Measurements from ENCODE around the gene COL10A1. TPM values are rescaled to one million over a fixed set of nuclear protein-coding genes. Genes with fewer than 3 reads are reported as not detected.

COL10A1 gene
- total RNA-seq, 1 experiment from 2014 or later, result not detected

- Mint-ChIP-seq H3K36me3 (ENCODE audit: insufficient read depth, unreplicated experiment) (no peaks in the 10 kb centered on the region), H3K4me1 (ENCODE audit: low read depth, unreplicated experiment) (peaks cover 16% of the 10 kb centered on the region), H3K27ac (ENCODE audit: unreplicated experiment) (no peak overlapping the region), H3K4me3 (ENCODE audit: unreplicated experiment) (no peak overlapping the region), H3K27me3 (ENCODE audit: insufficient read depth, unreplicated experiment) (no peaks in the 10 kb centered on the region), H3K9me3 (ENCODE audit: unreplicated experiment) (no peaks in the 10 kb centered on the region)
- H3K4me1 ChIP-seq, result no peaks in the 10 kb centered on the region
- no peaks in the 10 kb centered on the region for H3K9me3 ChIP-seq
- DNase-seq, result no peak
- CTCF ChIA-PET, result no interaction called here
- TF ChIP-seq, protein P1, sequence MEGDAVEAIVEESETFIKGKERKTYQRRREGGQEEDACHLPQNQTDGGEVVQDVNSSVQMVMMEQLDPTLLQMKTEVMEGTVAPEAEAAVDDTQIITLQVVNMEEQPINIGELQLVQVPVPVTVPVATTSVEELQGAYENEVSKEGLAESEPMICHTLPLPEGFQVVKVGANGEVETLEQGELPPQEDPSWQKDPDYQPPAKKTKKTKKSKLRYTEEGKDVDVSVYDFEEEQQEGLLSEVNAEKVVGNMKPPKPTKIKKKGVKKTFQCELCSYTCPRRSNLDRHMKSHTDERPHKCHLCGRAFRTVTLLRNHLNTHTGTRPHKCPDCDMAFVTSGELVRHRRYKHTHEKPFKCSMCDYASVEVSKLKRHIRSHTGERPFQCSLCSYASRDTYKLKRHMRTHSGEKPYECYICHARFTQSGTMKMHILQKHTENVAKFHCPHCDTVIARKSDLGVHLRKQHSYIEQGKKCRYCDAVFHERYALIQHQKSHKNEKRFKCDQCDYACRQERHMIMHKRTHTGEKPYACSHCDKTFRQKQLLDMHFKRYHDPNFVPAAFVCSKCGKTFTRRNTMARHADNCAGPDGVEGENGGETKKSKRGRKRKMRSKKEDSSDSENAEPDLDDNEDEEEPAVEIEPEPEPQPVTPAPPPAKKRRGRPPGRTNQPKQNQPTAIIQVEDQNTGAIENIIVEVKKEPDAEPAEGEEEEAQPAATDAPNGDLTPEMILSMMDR (IDR thresholded peaks at IDR 0.05; ENCODE audit: insufficient read depth in 1 of 2, low read depth in 1 of 2, low read length in 1 of 2, severe bottlenecking in 1 of 2, unreplicated experiment in 1 of 2), result no peak
- BruUV-seq (replicated peaks), result no TSS peak
- H3K36me3 ChIP-seq (ENCODE audit: control insufficient read depth, insufficient read depth, low read length), result no peaks in the 10 kb centered on the region
- H3K4me3 ChIP-seq (ENCODE audit: low read depth, low read length), result no peak overlapping the region
- intact Hi-C loops (cut with micrococcal nuclease; ENCODE audit: unreplicated experiment), result no loop called here
- POLR2A ChIA-PET, result no interaction called here
- no peaks in the 10 kb centered on the region for H3K27me3 ChIP-seq (replicated peaks; ENCODE audit: control insufficient read depth, insufficient read depth, low read length)
Observed at GRCh38 chr6:116078522-116078921, 47.4 kb downstream of the COL10A1 start.

- POLR2A ChIA-PET, result interaction anchor here (1.1 kb wide), 1 partner anchor 14 kb away, joined by 4 read pairs; the partner anchor contains the start of gene FRK
- peaks cover 7% of the 10 kb centered on the region for H3K4me1 Mint-ChIP-seq (ENCODE audit: low read depth, unreplicated experiment)
- intact Hi-C loops (cut with micrococcal nuclease; ENCODE audit: unreplicated experiment), result no loop called here
- no TSS peak for BruUV-seq (replicated peaks)
- no peak overlapping the region for H3K27ac Mint-ChIP-seq (ENCODE audit: unreplicated experiment)
- CTCF ChIA-PET, result no interaction called here
- no peak for DNase-seq
- Histone ChIP-seq H3K4me3 (ENCODE audit: low read depth, low read length) (no peak overlapping the region), H3K4me1 (peaks cover 17% of the 10 kb centered on the region), H3K36me3 (ENCODE audit: control insufficient read depth, insufficient read depth, low read length) (no peaks in the 10 kb centered on the region), H3K9me3 (no peaks in the 10 kb centered on the region), H3K27me3 (replicated peaks; ENCODE audit: control insufficient read depth, insufficient read depth, low read length) (no peaks in the 10 kb centered on the region)
- H3K36me3 Mint-ChIP-seq (ENCODE audit: insufficient read depth, unreplicated experiment), result peaks cover 6% of the 10 kb centered on the region
- TF ChIP-seq, protein P1 (IDR thresholded peaks at IDR 0.05; ENCODE audit: insufficient read depth in 1 of 2, low read depth in 1 of 2, low read length in 1 of 2, severe bottlenecking in 1 of 2, unreplicated experiment in 1 of 2), result no peak
- H3K9me3 Mint-ChIP-seq (ENCODE audit: unreplicated experiment), result no peaks in the 10 kb centered on the region
- H3K27me3 Mint-ChIP-seq (ENCODE audit: insufficient read depth, unreplicated experiment), result no peaks in the 10 kb centered on the region
- H3K4me3 Mint-ChIP-seq (ENCODE audit: unreplicated experiment), result no peak overlapping the region
Observed at GRCh38 chr6:116074732-116075390, 51.1 kb downstream of the COL10A1 start.

GRCh38 chr6:116073765-116074440, 52.0 kb downstream of the COL10A1 start:
- H3K27ac Mint-ChIP-seq (ENCODE audit: unreplicated experiment), result no peak overlapping the region
- H3K36me3 Mint-ChIP-seq (ENCODE audit: insufficient read depth, unreplicated experiment), result peaks cover 6% of the 10 kb centered on the region
- BruUV-seq (replicated peaks), result no TSS peak
- no peaks in the 10 kb centered on the region for H3K9me3 Mint-ChIP-seq (ENCODE audit: unreplicated experiment)
- Histone ChIP-seq H3K4me1 (peaks cover 17% of the 10 kb centered on the region), H3K4me3 (ENCODE audit: low read depth, low read length) (no peak overlapping the region), H3K9me3 (no peaks in the 10 kb centered on the region), H3K36me3 (ENCODE audit: control insufficient read depth, insufficient read depth, low read length) (no peaks in the 10 kb centered on the region), H3K27me3 (replicated peaks; ENCODE audit: control insufficient read depth, insufficient read depth, low read length) (no peaks in the 10 kb centered on the region)
- ChIA-PET CTCF (interaction anchor here (1.1 kb wide), 1 partner anchor 13 kb away, joined by 4 read pairs; the partner anchor contains the start of gene FRK), POLR2A (interaction anchor here (0.7 to 1.1 kb wide), 2 partner anchors 13 to 74 kb away, joined by 3 to 4 read pairs; partner anchors contain the start of gene FRK)
- H3K27me3 Mint-ChIP-seq (ENCODE audit: insufficient read depth, unreplicated experiment), result no peaks in the 10 kb centered on the region
- TF ChIP-seq, protein P1 (IDR thresholded peaks at IDR 0.05; ENCODE audit: insufficient read depth in 1 of 2, low read depth in 1 of 2, low read length in 1 of 2, severe bottlenecking in 1 of 2, unreplicated experiment in 1 of 2), result no peak
- H3K4me3 Mint-ChIP-seq (ENCODE audit: unreplicated experiment), result no peak overlapping the region
- DNase-seq, result no peak
- intact Hi-C loops (cut with micrococcal nuclease; ENCODE audit: unreplicated experiment), result loop anchor here (2.0 kb wide), 1 partner anchor 27 kb away; the partner anchor contains the start of gene NT5DC1
- H3K4me1 Mint-ChIP-seq (ENCODE audit: low read depth, unreplicated experiment), result peaks cover 7% of the 10 kb centered on the region

All from Caco-2 (cell line).